Endothelial cell (in vitro differentiated cells): ENCODE results near the gene GDI1. TPM values are rescaled to one million over a fixed set of nuclear protein-coding genes. Genes with fewer than 3 reads are reported as not detected.

Source experiments
- DNase-seq: peaks from one replicate; pipeline ENCODE4 v3.0.0; 2021; ENCODE audit warnings: low spot score
- H3K27ac Mint-ChIP-seq: one replicate; pipeline ENCODE4 v1.8.0; 2021; ENCODE audit warnings: mixed read lengths, inconsistent platforms; ENCODE audit not compliant: unreplicated experiment
- H3K27me3 Mint-ChIP-seq: one replicate; pipeline ENCODE4 v1.8.0; 2021; ENCODE audit warnings: mild to moderate bottlenecking, moderate library complexity, mixed read lengths, inconsistent platforms; ENCODE audit not compliant: unreplicated experiment
- H3K36me3 Mint-ChIP-seq: one replicate; pipeline ENCODE4 v1.8.0; 2021; ENCODE audit warnings: mild to moderate bottlenecking, low read depth, mixed read lengths, inconsistent platforms; ENCODE audit not compliant: unreplicated experiment
- H3K4me1 Mint-ChIP-seq: one replicate; pipeline ENCODE4 v1.8.0; 2021; ENCODE audit warnings: mild to moderate bottlenecking, mixed read lengths, inconsistent platforms; ENCODE audit not compliant: unreplicated experiment
- H3K4me3 Mint-ChIP-seq: one replicate; pipeline ENCODE4 v1.8.0; 2021; ENCODE audit warnings: mild to moderate bottlenecking, mixed read lengths, inconsistent platforms; ENCODE audit not compliant: unreplicated experiment
- H3K9me3 Mint-ChIP-seq: one replicate; pipeline ENCODE4 v1.8.0; 2021; ENCODE audit warnings: mixed read lengths, inconsistent platforms; ENCODE audit not compliant: unreplicated experiment
- total RNA-seq: library from RNA; stranded (reverse); fragmentation: NEBNext Ultra II Directional; extraction: Animal tissue kit (Norgen Biotek cat#: 25700); gene quantifications from one replicate; pipeline ENCODE4 v1.2.1, GENCODE V29; 2021; ENCODE audit not compliant: unreplicated experiment
- TF ChIP-seq, protein P1 (sequence below): fragments of 200-600 bp; sonication (generic); IDR thresholded peaks from one replicate; pipeline ENCODE4 v1.5.0; 2021; ENCODE audit warnings: antibody characterized with exemption; ENCODE audit not compliant: unreplicated experiment

The GDI1 gene
- total RNA-seq, 1 donor from 2014 or later = 157 TPM

DNA sequence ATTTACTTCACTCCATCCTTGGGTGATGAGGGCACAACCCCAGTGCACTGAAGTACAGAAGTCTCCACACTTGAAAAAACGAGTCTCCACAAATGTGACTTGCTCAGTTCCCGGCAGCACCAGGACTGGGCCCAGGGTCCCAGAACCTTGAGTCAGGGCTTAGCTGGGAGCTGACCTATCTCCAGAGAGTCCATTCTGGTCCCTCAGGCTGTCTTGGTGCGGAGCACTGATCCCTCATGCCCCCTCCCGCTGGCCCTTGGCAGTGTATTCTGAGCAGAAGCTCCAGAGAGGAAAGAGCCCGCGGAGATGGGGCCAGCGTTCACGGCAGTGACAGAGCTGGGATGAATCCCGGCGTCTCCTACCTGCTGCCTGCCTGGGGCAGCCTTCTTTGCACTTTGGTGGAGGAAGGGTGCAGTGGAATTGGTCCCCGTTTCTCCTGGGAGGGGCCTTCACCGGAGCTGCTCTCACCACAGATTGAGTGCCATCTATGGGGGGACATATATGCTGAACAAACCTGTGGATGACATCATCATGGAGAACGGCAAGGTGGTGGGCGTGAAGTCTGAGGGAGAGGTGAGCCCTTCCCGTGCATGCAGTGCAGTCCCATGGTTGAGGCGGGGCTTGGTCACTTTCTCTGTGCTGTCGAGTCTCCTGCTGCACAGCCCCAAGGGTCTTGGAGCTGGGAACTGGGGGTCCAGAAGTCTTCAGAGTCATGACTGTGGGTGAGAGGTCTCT lies 3.8 kb downstream of the GDI1 start:
- no peak overlapping the region for H3K27ac Mint-ChIP-seq
- peaks cover 1% of the 10 kb centered on the region for H3K27me3 Mint-ChIP-seq
- DNase-seq = no peak
- peaks cover 3% of the 10 kb centered on the region for H3K36me3 Mint-ChIP-seq
- peaks cover 8% of the 10 kb centered on the region for H3K4me1 Mint-ChIP-seq
- no peaks in the 10 kb centered on the region for H3K9me3 Mint-ChIP-seq
- TF ChIP-seq, protein P1, sequence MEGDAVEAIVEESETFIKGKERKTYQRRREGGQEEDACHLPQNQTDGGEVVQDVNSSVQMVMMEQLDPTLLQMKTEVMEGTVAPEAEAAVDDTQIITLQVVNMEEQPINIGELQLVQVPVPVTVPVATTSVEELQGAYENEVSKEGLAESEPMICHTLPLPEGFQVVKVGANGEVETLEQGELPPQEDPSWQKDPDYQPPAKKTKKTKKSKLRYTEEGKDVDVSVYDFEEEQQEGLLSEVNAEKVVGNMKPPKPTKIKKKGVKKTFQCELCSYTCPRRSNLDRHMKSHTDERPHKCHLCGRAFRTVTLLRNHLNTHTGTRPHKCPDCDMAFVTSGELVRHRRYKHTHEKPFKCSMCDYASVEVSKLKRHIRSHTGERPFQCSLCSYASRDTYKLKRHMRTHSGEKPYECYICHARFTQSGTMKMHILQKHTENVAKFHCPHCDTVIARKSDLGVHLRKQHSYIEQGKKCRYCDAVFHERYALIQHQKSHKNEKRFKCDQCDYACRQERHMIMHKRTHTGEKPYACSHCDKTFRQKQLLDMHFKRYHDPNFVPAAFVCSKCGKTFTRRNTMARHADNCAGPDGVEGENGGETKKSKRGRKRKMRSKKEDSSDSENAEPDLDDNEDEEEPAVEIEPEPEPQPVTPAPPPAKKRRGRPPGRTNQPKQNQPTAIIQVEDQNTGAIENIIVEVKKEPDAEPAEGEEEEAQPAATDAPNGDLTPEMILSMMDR = no peak
- H3K4me3 Mint-ChIP-seq = no peak overlapping the region

DNA sequence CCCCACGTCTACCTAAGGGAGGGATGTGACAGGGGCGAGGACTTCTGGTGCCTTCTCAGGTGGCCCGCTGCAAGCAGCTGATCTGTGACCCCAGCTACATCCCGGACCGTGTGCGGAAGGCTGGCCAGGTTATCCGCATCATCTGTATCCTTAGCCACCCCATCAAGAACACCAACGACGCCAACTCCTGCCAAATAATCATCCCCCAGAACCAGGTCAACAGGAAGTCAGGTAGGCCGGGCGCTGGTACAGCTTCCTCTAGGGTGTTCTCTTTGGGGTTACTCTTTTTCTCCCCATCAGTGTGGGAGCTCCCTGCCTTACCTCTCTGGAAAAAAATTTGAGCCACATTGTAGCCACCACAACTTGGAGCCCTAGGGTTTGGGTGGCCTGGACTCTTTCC lies 4.6 kb downstream of the GDI1 start:
- peaks cover 4% of the 10 kb centered on the region for H3K4me1 Mint-ChIP-seq
- H3K27ac Mint-ChIP-seq = no peak overlapping the region
- TF ChIP-seq, protein P1 = no peak
- H3K9me3 Mint-ChIP-seq = no peaks in the 10 kb centered on the region
- peaks cover 1% of the 10 kb centered on the region for H3K27me3 Mint-ChIP-seq
- no peak for DNase-seq
- peaks cover 3% of the 10 kb centered on the region for H3K36me3 Mint-ChIP-seq
- H3K4me3 Mint-ChIP-seq = no peak overlapping the region

DNA sequence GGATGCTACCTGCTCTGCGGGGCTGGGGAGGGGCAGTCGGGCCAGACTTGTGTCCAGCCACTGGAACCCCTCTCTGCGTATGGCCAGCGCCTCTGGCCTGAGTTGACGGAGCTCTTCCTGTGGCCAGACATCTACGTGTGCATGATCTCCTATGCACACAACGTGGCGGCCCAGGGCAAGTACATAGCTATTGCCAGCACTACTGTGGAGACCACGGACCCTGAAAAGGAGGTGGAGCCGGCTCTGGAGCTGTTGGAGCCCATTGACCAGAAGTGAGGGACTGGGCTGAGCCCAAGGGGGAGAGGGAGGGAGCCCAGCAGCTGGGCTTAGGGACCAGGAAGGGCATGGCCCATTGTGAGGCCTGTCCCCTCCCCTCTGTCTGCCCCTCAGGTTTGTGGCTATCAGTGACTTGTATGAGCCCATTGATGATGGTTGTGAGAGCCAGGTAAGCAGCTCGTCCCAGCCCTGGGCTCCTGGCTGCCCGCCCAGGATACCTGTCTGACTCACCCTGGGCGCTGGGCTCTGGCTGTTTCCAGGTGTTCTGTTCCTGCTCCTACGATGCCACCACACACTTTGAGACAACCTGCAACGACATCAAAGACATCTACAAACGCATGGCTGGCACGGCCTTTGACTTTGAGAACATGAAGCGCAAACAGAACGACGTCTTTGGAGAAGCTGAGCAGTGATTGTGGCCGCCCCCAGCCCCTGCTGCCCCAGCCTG lies 5.2 kb downstream of the GDI1 start:
- no peak for DNase-seq
- Mint-ChIP-seq H3K4me3 (no peak overlapping the region), H3K27me3 (peaks cover 1% of the 10 kb centered on the region), H3K4me1 (peaks cover 4% of the 10 kb centered on the region), H3K9me3 (no peaks in the 10 kb centered on the region), H3K36me3 (peaks cover 3% of the 10 kb centered on the region), H3K27ac (no peak overlapping the region)
- TF ChIP-seq, protein P1 = no peak

DNA sequence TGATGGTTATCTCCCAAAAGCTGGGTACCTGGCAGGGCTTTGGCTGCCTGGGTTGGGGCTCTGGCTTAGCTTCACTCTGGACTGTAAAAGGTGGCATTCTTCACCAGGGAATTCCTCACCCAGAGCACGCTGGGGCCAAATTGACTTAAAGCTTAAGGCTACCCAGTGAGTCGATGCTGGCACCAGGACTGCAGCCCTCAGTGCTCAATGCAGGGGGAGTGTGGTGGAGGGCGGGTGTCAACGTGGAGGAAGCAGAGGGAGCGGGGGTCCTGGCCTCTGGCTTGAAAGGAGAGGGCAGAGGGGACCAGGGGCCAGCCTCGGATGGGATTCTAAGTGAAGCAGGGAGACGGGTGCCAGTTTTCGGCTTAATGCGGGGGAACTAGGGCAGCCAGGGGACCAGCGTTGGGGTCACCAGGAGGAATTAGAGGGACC lies 6.5 kb downstream of the GDI1 start:
- no peak for DNase-seq

More for the DNA sequence above, 6.5 kb downstream of the GDI1 start:
- Mint-ChIP-seq H3K36me3 (peaks cover 3% of the 10 kb centered on the region), H3K27ac (peak overlapping the region; percentile 61), H3K27me3 (peaks cover 1% of the 10 kb centered on the region), H3K9me3 (no peaks in the 10 kb centered on the region), H3K4me3 (peak overlapping the region; percentile 85), H3K4me1 (no peaks in the 10 kb centered on the region)
- TF ChIP-seq, protein P1 = no peak
